GM18861 (cell line): Measurements from ENCODE around the gene PTPN1.

Source experiments
- ATAC-seq: cut with Tn5 transposase; IDR thresholded peaks from one replicate; pipeline ENCODE4 v1.9.1; 2021; ENCODE audit not compliant: unreplicated experiment

PTPN1 gene

DNA sequence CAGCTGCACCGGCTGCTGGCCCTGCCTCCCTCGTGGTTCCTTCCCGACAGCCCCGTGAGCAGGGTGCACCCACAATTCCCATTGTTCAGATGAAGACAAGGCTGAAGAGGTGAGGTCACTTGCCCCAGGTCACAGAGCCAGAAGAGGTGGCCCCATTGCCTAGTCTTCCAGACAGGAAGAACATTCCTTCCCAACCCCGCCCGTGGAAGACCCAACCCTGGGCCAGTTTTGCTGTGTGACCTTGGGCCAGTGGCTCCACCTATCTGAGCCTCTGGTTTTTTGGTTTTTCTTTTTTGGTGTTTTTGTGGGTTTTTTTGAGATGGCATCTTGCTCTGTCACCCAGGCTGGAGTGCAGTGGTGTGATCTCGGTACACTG lies 119.5 kb downstream of the PTPN1 start:
- ATAC-seq, result no peak

- no peak for ATAC-seq
Measured at GRCh38 chr20:50630578-50631263, 120.5 kb downstream of the PTPN1 start.

DNA sequence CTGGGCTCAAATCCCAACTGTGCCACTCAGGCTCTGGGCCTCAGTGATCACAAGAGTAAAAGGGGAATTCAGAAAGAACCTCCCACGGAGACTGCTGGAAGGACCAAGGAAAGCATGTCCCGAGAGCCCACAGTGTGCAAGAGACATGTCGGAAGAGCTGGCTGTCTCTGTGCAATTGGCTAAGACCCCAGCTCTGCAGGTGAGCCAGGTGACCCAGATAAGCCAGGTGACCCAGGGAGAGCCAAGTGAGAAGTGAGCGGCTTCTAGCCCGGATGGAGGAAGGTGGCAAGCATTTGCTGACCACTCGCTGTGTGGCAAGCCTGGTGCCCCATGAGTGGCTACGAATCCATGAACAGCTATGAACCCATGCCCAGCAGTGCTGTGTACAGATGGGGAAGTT lies 122.1 kb downstream of the PTPN1 start:
- no peak for ATAC-seq

- ATAC-seq, result no peak
Measured at GRCh38 chr20:50632701-50633100, 122.5 kb downstream of the PTPN1 start.

- no peak for ATAC-seq
Measured at GRCh38 chr20:50633361-50633760, 123.2 kb downstream of the PTPN1 start.

DNA sequence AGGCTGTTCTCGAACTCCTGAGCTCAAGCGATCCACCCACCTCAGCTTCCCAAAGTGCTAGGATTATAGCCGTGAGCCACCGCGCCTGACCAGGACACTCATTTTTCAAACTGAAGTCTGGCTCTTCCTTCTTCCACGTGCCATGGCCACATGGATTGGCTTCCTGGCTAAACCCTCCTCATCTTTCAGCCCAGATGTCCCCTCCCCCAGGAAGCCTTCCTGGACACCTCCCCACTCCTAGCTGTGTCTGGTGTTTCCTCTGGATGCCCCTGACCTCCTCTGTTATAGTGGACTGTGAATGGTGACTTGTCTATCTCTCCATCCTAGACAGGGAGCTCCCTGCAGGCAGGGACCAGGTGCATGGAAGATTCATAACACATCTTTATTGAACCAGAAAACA lies 124.0 kb downstream of the PTPN1 start:
- no peak for ATAC-seq
